ENCODE data around the gene ZIC1. TPM values are rescaled to one million over a fixed set of nuclear protein-coding genes. Genes with fewer than 3 reads are reported as not detected.

Gene ZIC1
- total and polyA plus RNA-seq, 2 donors (not counting 1 experiment from before 2014, with no cell fraction given): not detected

DNA sequence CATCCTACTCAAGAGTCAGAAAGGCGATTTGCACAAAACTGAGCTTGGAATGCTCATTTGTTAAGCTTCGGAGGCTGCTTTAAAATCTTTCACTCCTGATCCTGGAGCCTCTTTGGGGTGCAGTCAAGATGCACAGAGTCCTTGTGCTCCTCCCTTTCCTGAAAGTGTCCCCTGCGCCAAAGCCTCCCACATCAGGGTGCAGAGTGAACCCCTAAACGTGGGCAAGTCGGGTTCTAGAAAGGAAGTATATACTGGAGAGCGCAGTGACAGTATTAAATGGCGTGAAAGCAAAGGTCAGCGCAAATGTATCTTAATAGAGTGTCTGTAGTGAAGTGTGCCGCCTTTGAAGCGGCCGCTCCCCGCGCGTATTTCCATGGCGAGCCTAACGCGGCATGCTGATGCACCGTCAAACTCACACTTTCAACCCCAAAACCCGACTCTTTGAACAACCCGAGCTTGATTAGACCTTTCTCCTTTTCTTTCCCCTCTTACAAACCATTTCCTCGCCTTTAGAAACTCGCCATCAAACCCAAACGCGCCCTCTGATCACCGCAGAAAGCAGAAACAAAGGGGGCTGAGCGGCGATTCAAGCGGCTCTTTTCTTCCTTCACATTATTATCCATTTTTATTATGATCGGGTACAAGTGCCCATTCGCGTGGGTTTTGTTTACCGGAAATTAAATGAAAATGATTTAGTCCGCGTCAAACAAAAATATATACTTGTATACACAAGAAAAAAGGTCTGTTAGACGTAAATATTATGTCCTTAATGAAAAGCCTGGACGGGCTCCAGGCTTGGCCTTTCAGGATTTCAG lies 21.1 kb upstream of the ZIC1 start:
- no peak overlapping the region for H3K4me3 ChIP-seq (ENCODE audit: control extremely low read depth in 1 of 5, extremely low read depth in 1 of 5, insufficient read depth in 1 of 5, low read depth in 2 of 5, low read length in 4 of 5)
- ATAC-seq (ENCODE audit: low read depth): no peak
- H3K36me3 ChIP-seq (replicated peaks in 1 of 2; ENCODE audit: control extremely low read depth in 1 of 2, control insufficient read depth in 1 of 2, extremely low read depth in 1 of 2, insufficient read depth in 2 of 2, low read length in 1 of 2): no peaks in the 10 kb centered on the region
- WGBS (ENCODE audit: insufficient coverage): 15% methylated on average over 29 of the region's 36 CpGs
- no peak for TF ChIP-seq EZH2 (IDR thresholded peaks at IDR 0.05; ENCODE audit: borderline replicate concordance, insufficient read depth, low read depth, low read length, poor library complexity, severe bottlenecking)
- TF ChIP-seq, protein P1, sequence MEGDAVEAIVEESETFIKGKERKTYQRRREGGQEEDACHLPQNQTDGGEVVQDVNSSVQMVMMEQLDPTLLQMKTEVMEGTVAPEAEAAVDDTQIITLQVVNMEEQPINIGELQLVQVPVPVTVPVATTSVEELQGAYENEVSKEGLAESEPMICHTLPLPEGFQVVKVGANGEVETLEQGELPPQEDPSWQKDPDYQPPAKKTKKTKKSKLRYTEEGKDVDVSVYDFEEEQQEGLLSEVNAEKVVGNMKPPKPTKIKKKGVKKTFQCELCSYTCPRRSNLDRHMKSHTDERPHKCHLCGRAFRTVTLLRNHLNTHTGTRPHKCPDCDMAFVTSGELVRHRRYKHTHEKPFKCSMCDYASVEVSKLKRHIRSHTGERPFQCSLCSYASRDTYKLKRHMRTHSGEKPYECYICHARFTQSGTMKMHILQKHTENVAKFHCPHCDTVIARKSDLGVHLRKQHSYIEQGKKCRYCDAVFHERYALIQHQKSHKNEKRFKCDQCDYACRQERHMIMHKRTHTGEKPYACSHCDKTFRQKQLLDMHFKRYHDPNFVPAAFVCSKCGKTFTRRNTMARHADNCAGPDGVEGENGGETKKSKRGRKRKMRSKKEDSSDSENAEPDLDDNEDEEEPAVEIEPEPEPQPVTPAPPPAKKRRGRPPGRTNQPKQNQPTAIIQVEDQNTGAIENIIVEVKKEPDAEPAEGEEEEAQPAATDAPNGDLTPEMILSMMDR (IDR thresholded peaks at IDR 0.05): no peak
- H3K27ac ChIP-seq (ENCODE audit: low read length in 2 of 2): no peak overlapping the region
- Mint-ChIP-seq H3K27me3 (peaks cover 82% of the 10 kb centered on the region), H3K27ac (no peak overlapping the region), H3K9me3 (ENCODE audit: insufficient read depth) (no peaks in the 10 kb centered on the region), H3K4me1 (no peaks in the 10 kb centered on the region), H3K4me3 (no peak overlapping the region)
- intact Hi-C loops (cut with micrococcal nuclease): no loop called here
- no peaks in the 10 kb centered on the region for H3K79me2 ChIP-seq (ENCODE audit: control insufficient read depth, insufficient read depth, low read length)
- no peaks in the 10 kb centered on the region for H3K4me1 ChIP-seq (ENCODE audit: control insufficient read depth in 2 of 2, insufficient read depth in 2 of 2, low read length in 2 of 2)
- POLR2A ChIA-PET: no interaction called here
- H3K9ac ChIP-seq (ENCODE audit: low read length): no peak overlapping the region
- no peaks in the 10 kb centered on the region for H4K20me1 ChIP-seq (ENCODE audit: control insufficient read depth, insufficient read depth, low read length, poor library complexity, severe bottlenecking)
- CTCF ChIA-PET: no interaction called here
- H3K9me3 ChIP-seq (ENCODE audit: control extremely low read depth in 1 of 3, control insufficient read depth in 2 of 3, insufficient read depth in 1 of 3, low read length in 2 of 3): peaks cover 0 to 52% (median 3%) of the 10 kb centered on the region in 3 donors
- H3K27me3 ChIP-seq (replicated peaks in 1 of 4; ENCODE audit: control extremely low read depth in 1 of 4, control insufficient read depth in 3 of 4, insufficient read depth in 4 of 4, low read length in 3 of 4): peaks cover 0 to 71% (median 38%) of the 10 kb centered on the region in 4 experiments
- DNase-seq: no peak
- no peak overlapping the region for H3K4me2 ChIP-seq (replicated peaks; ENCODE audit: low read depth, low read length, poor library complexity, severe bottlenecking)
- H2AFZ ChIP-seq (ENCODE audit: insufficient read depth, low read depth, low read length, poor library complexity, severe bottlenecking): no peak overlapping the region

Measured in B cell (primary cell).